Measurements from ENCODE around the gene MAP2K2. TPM values are rescaled to one million over a fixed set of nuclear protein-coding genes. Genes with fewer than 3 reads are reported as not detected.

The MAP2K2 gene
- total RNA-seq, 2 donors from 2014 or later, result 56.8 to 92.0 TPM

GRCh38 chr19:4101496-4101770 is 22.5 kb downstream of the MAP2K2 start:
- DNase-seq, result no peak
- WGBS, 2 donors, result 91 to 96% methylated on average over 4 to 7 of the region's 10 CpGs
- no peak overlapping the region for H3K4me3 ChIP-seq
- TF ChIP-seq CTCF (IDR thresholded peaks at IDR 0.05) (no peak), POLR2A (IDR thresholded peaks at IDR 0.05) (no peak)
- H3K9me3 ChIP-seq, result no peaks in the 10 kb centered on the region
- no peak overlapping the region for H3K27ac ChIP-seq
- no peaks in the 10 kb centered on the region for H3K27me3 ChIP-seq
- no peaks in the 10 kb centered on the region for H3K4me1 ChIP-seq
- peaks cover 0 to 19% of the 10 kb centered on the region in 2 donors for H3K36me3 ChIP-seq (replicated peaks in 1 of 2; ENCODE audit: insufficient read depth in 1 of 2, low read depth in 2 of 2)
- no peak for ATAC-seq
- intact Hi-C loops (cut with DNase I), result no loop called here

DNA sequence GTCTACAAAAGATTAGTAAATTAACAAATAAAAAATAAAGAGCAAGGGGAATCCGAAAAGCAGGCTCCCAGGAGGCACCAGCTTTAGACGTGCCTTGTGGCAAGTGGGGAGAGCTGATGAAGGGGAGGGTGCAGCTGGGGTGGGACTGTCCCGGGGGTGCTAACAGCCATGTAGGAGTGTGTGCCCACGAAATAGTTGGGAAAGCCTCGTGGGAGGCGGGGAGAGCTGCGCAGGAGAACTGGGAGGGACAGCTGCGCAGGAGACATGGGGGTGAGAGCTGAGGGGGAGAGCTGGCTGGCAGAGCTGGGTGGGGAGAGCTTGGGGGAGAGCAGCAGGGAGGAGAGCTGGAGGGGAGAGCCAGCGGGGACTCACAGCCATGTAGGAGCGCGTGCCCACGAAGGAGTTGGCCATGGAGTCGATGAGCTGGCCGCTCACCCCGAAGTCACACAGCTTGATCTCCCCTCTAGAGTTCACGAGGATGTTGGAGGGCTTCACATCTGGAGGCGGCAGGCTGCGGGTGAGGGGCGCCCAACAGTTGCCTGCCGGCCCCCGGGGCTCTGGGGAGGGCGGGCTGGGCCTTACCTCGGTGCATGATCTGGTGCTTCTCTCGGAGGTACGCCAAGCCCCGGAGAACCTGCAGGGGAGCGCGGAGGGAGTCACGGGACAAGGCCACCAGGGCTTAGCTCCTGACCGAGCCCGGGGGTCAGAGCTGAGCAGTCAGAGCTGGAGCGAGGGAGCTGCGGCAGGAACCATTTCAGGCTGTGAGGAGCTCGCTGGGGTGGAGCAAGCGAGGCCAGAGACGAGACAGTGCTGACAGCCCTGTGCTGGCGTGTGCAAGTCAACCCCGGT is 23.1 kb downstream of the MAP2K2 start:
- ATAC-seq, result no peak
- whole genome bisulfite sequencing, 2 donors, result 92% methylated on average over 27 to 30 of the region's 38 CpGs
- DNase-seq, result no peak

GRCh38 chr19:4099041-4099764 is 24.7 kb downstream of the MAP2K2 start:
- H3K27ac ChIP-seq, result no peak overlapping the region
- WGBS, 2 donors, result 86 to 92% methylated on average over 9 to 28 of the region's 38 CpGs
- H3K27me3 ChIP-seq, result no peaks in the 10 kb centered on the region
- H3K4me3 ChIP-seq, result no peak overlapping the region
- no peaks in the 10 kb centered on the region for H3K9me3 ChIP-seq
- ATAC-seq, result no peak
- DNase-seq, result no peak
- H3K36me3 ChIP-seq (replicated peaks in 1 of 2; ENCODE audit: insufficient read depth in 1 of 2, low read depth in 2 of 2), result peaks cover 0 to 19% of the 10 kb centered on the region in 2 donors
- intact Hi-C loops (cut with DNase I), result no loop called here
- H3K4me1 ChIP-seq, result no peaks in the 10 kb centered on the region
- no peak for TF ChIP-seq POLR2A (IDR thresholded peaks at IDR 0.05)
- no peak for TF ChIP-seq CTCF (IDR thresholded peaks at IDR 0.05)

More for the DNA sequence above, 23.1 kb downstream of the MAP2K2 start:
- Histone ChIP-seq H3K4me1 (no peaks in the 10 kb centered on the region), H3K36me3 (replicated peaks in 1 of 2; ENCODE audit: insufficient read depth in 1 of 2, low read depth in 2 of 2) (peaks cover 0 to 19% of the 10 kb centered on the region in 2 donors), H3K9me3 (no peaks in the 10 kb centered on the region), H3K27ac (no peak overlapping the region), H3K4me3 (no peak overlapping the region), H3K27me3 (no peaks in the 10 kb centered on the region)
- intact Hi-C loops (cut with DNase I), result no loop called here
- no peak for TF ChIP-seq CTCF (IDR thresholded peaks at IDR 0.05)
- no peak for TF ChIP-seq POLR2A (IDR thresholded peaks at IDR 0.05)

- Histone ChIP-seq H3K9me3 (no peaks in the 10 kb centered on the region), H3K36me3 (replicated peaks in 1 of 2; ENCODE audit: insufficient read depth in 1 of 2, low read depth in 2 of 2) (peaks cover 0 to 19% of the 10 kb centered on the region in 2 donors), H3K4me3 (no peak overlapping the region), H3K4me1 (no peaks in the 10 kb centered on the region), H3K27me3 (no peaks in the 10 kb centered on the region), H3K27ac (no peak overlapping the region)
- no peak for TF ChIP-seq CTCF (IDR thresholded peaks at IDR 0.05)
- TF ChIP-seq POLR2A (IDR thresholded peaks at IDR 0.05), result no peak
- WGBS, 2 donors, result 83 to 92% methylated on average over 4 to 18 of the region's 18 CpGs
- no peak for DNase-seq
- intact Hi-C loops (cut with DNase I), result no loop called here
- no peak for ATAC-seq
Observed at GRCh38 chr19:4098493-4098892, 25.4 kb downstream of the MAP2K2 start.

All from body of pancreas (tissue), 4 donors.